ENCODE data around the gene KRTAP4-3.

- TF ChIP-seq CTCF (IDR thresholded peaks at IDR 0.05; ENCODE audit: borderline replicate concordance, extremely low read depth, low read length, poor library complexity, severe bottlenecking) (no peak), EZH2 (IDR thresholded peaks at IDR 0.05; ENCODE audit: borderline replicate concordance, low read depth, low read length, severe bottlenecking) (no peak)
Observed at GRCh38 chr17:41150026-41150425, 18.0 kb downstream of the KRTAP4-3 start.
